Type B pancreatic cell (in vitro differentiated cells): Measurements from ENCODE around the gene DFFA. TPM values are rescaled to one million over a fixed set of nuclear protein-coding genes. Genes with fewer than 3 reads are reported as not detected.
"Not testable (repeated sequence)": the region's sequence is repeated elsewhere in the genome, so short reads cannot be mapped to it uniquely, and the experiment has no call there.

Experiments used
- DNase-seq: peaks from one replicate; pipeline ENCODE4 v3.0.0; 2021; ENCODE audit warnings: mixed read lengths; ENCODE audit not compliant: unreplicated experiment; ENCODE audit errors: extremely low spot score
- H3K27ac Mint-ChIP-seq: 2 replicates; pipeline ENCODE4 v1.8.0; 2021; ENCODE audit warnings: mild to moderate bottlenecking, mixed read lengths
- H3K27me3 Mint-ChIP-seq: 2 replicates; pipeline ENCODE4 v1.8.0; 2021; ENCODE audit warnings: mixed read lengths
- H3K36me3 Mint-ChIP-seq: 2 replicates; pipeline ENCODE4 v1.8.0; 2021; ENCODE audit warnings: mixed read lengths
- H3K4me1 Mint-ChIP-seq: one replicate; pipeline ENCODE4 v1.8.0; 2021; ENCODE audit warnings: mixed read lengths; ENCODE audit not compliant: unreplicated experiment
- H3K4me3 Mint-ChIP-seq: 2 replicates; pipeline ENCODE4 v1.8.0; 2021; ENCODE audit warnings: mild to moderate bottlenecking, mixed read lengths
- H3K9me3 Mint-ChIP-seq: 2 replicates; pipeline ENCODE4 v1.8.0; 2021; ENCODE audit warnings: mixed read lengths
- total RNA-seq: library from RNA; stranded (reverse); gene quantifications from 2 replicates; pipeline ENCODE4 v1.2.1, GENCODE V29; 2021; ENCODE audit warnings: low replicate concordance
- TF ChIP-seq, protein P1 (sequence below): fragments of 200-600 bp; sonication (generic); conservative IDR thresholded peaks from 2 replicates; pipeline ENCODE4 v1.5.0; 2021; ENCODE audit warnings: antibody characterized with exemption, mild to moderate bottlenecking

The DFFA gene
- total RNA-seq, 1 donor from 2014 or later, result 52.8 TPM

- TF ChIP-seq, protein P1, sequence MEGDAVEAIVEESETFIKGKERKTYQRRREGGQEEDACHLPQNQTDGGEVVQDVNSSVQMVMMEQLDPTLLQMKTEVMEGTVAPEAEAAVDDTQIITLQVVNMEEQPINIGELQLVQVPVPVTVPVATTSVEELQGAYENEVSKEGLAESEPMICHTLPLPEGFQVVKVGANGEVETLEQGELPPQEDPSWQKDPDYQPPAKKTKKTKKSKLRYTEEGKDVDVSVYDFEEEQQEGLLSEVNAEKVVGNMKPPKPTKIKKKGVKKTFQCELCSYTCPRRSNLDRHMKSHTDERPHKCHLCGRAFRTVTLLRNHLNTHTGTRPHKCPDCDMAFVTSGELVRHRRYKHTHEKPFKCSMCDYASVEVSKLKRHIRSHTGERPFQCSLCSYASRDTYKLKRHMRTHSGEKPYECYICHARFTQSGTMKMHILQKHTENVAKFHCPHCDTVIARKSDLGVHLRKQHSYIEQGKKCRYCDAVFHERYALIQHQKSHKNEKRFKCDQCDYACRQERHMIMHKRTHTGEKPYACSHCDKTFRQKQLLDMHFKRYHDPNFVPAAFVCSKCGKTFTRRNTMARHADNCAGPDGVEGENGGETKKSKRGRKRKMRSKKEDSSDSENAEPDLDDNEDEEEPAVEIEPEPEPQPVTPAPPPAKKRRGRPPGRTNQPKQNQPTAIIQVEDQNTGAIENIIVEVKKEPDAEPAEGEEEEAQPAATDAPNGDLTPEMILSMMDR, result no peak
- Mint-ChIP-seq H3K4me1 (peaks cover 34% of the 10 kb centered on the region), H3K27me3 (no peaks in the 10 kb centered on the region), H3K9me3 (no peaks in the 10 kb centered on the region), H3K27ac (peak overlapping the region; percentile 87), H3K36me3 (peaks cover 5% of the 10 kb centered on the region), H3K4me3 (peak overlapping the region; percentile 95)
- no peak for DNase-seq
Measured at GRCh38 chr1:10431070-10431730, 41.1 kb downstream of the DFFA start.

- H3K4me3 Mint-ChIP-seq, result peak within 1 kb of the TSS; percentile 95
- TF ChIP-seq, protein P1, result peak; percentile 99
- H3K4me1 Mint-ChIP-seq, result peaks cover 39% of the 10 kb centered on the region
- H3K36me3 Mint-ChIP-seq, result peaks cover 5% of the 10 kb centered on the region
- H3K9me3 Mint-ChIP-seq, result no peaks in the 10 kb centered on the region
- peak within 1 kb of the TSS; percentile 87 for H3K27ac Mint-ChIP-seq
- no peaks in the 10 kb centered on the region for H3K27me3 Mint-ChIP-seq
- peak; percentile 93 for DNase-seq
Measured at GRCh38 chr1:10430216-10431069, 41.9 kb downstream of the DFFA start, which contains the start of gene CENPS. TSS of gene CENPS (plus strand) at chr1:10430433. CDS start at chr1:10430518, 85 bp downstream.

DNA sequence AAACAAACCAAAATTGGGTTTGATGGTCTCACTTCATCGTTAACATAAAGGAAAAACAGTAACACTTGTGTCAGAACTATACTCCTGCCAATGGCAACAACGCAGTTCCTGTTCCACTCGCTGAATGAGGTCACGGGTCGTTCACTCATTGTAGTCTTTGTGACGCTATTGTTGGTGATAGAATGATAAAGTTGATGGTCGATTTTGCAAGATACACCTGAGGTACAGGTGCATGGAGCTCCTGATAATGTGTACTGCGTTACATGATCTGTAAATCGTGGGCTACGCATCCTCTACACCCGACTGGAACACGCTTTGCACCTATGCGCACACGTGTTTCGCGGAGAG, 42.5 kb downstream of the DFFA start:
- Mint-ChIP-seq H3K4me3 (peak overlapping the region; percentile 95), H3K4me1 (peaks cover 37% of the 10 kb centered on the region), H3K9me3 (no peaks in the 10 kb centered on the region), H3K27me3 (no peaks in the 10 kb centered on the region), H3K27ac (peak overlapping the region; percentile 87), H3K36me3 (peaks cover 5% of the 10 kb centered on the region)
- no peak for DNase-seq
- TF ChIP-seq, protein P1, result no peak

- Mint-ChIP-seq H3K27me3 (no peaks in the 10 kb centered on the region), H3K36me3 (peaks cover 5% of the 10 kb centered on the region), H3K27ac (no peak overlapping the region), H3K9me3 (no peaks in the 10 kb centered on the region), H3K4me3 (no peak overlapping the region), H3K4me1 (peaks cover 34% of the 10 kb centered on the region)
- TF ChIP-seq, protein P1, result no peak
- DNase-seq, result no peak
Measured at GRCh38 chr1:10428984-10429383, 43.3 kb downstream of the DFFA start.

DNA sequence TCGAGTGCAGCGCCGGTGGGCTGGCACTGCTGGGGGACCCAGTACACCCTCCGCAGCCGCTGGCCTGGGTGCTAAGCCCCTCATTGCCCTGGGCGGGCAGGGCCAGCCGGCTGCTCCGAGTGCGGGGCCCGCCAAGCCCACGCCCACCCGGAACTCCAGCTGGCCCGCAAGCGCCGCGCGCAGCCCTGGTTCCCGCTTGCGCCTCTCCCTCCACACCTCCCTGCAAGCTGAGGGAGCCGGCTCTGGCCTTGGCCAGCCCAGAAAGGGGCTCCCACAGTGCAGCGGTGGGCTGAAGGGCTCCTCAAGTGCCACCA, 45.8 kb downstream of the DFFA start:
- H3K36me3 Mint-ChIP-seq, DNase-seq, H3K27ac Mint-ChIP-seq, H3K4me3 Mint-ChIP-seq, H3K27me3 Mint-ChIP-seq, H3K9me3 Mint-ChIP-seq: not testable (repeated sequence)
- peaks cover 30% of the 10 kb centered on the region for H3K4me1 Mint-ChIP-seq

GRCh38 chr1:10425826-10426534, 46.3 kb downstream of the DFFA start:
- not testable (repeated sequence) for H3K27me3 Mint-ChIP-seq, H3K9me3 Mint-ChIP-seq
- peak overlapping the region; percentile 68 for H3K27ac Mint-ChIP-seq

More at GRCh38 chr1:10425826-10426534, 46.3 kb downstream of the DFFA start:
- Mint-ChIP-seq H3K4me3 (peak overlapping the region; percentile 10), H3K4me1 (peaks cover 26% of the 10 kb centered on the region)
- H3K36me3 Mint-ChIP-seq, DNase-seq: not testable (repeated sequence)
